Loucy (cell line): Measurements from ENCODE around the gene SCAMP2.

Source experiments
- H2AFZ ChIP-seq: fragments of 200-600 bp; sonication (generic); 2 replicates; pipeline ENCODE4 v1.6.0; 2016; ENCODE audit warnings: antibody characterized with exemption, mild to moderate bottlenecking, low read length, moderate library complexity
- H3F3A ChIP-seq: fragments of 200-600 bp; 2 replicates; pipeline ENCODE4 v1.6.0; 2016; ENCODE audit warnings: antibody characterized with exemption, low read depth, mild to moderate bottlenecking
- H3K27me3 ChIP-seq: fragments of 200-600 bp; sonication (generic); 2 replicates; pipeline ENCODE4 v1.6.1; 2014; ENCODE audit warnings: low read length, mild to moderate bottlenecking; ENCODE audit not compliant: insufficient read depth, poor library complexity, severe bottlenecking
- H3K36me3 ChIP-seq: fragments of 200-600 bp; sonication (generic); 2 replicates; pipeline ENCODE4 v1.6.1; 2016; ENCODE audit warnings: low read length; ENCODE audit not compliant: insufficient read depth
- H3K4me1 ChIP-seq: fragments of 200-600 bp; sonication (generic); 2 replicates; pipeline ENCODE4 v1.5.1; 2014; ENCODE audit warnings: low read length, mild to moderate bottlenecking; ENCODE audit not compliant: insufficient read depth, poor library complexity, severe bottlenecking
- H3K4me2 ChIP-seq: fragments of 200-600 bp; sonication (generic); 2 replicates; pipeline ENCODE4 v1.6.0; 2014; ENCODE audit warnings: antibody characterized with exemption, low read length, low read depth, mild to moderate bottlenecking; ENCODE audit not compliant: poor library complexity, severe bottlenecking
- H3K4me3 ChIP-seq: fragments of 200-600 bp; sonication (generic); 2 replicates; pipeline ENCODE4 v1.5.1; 2014; ENCODE audit warnings: low read length, mild to moderate bottlenecking, mixed read lengths; ENCODE audit not compliant: poor library complexity, severe bottlenecking
- H3K79me2 ChIP-seq: fragments of 200-600 bp; sonication (generic); 2 replicates; pipeline ENCODE4 v1.6.1; 2014; ENCODE audit warnings: low read length; ENCODE audit not compliant: insufficient read depth
- H3K9ac ChIP-seq: fragments of 200-600 bp; sonication (generic); 2 replicates; pipeline ENCODE4 v1.6.0; 2014; ENCODE audit warnings: mild to moderate bottlenecking, low read depth, low read length, moderate library complexity; ENCODE audit not compliant: poor library complexity, severe bottlenecking
- H3K9me2 ChIP-seq: fragments of 200-600 bp; sonication (generic); replicated peaks from 2 replicates; pipeline ENCODE4 v1.6.1; 2016; ENCODE audit warnings: low read depth, low read length, mixed read lengths
- H3K9me3 ChIP-seq: fragments of 200-600 bp; sonication (generic); 2 replicates; pipeline ENCODE4 v1.6.1; 2014; ENCODE audit warnings: mild to moderate bottlenecking, antibody characterized with exemption, low read length, low read depth; ENCODE audit not compliant: insufficient read depth
- H4K20me1 ChIP-seq: fragments of 200-600 bp; sonication (generic); 2 replicates; pipeline ENCODE4 v1.6.0; 2014; ENCODE audit warnings: antibody characterized with exemption, low read length, mild to moderate bottlenecking; ENCODE audit not compliant: insufficient read depth, poor library complexity, severe bottlenecking
- EZH2phosphoT487 ChIP-seq: fragments of 200-600 bp; IDR thresholded peaks from 2 replicates; pipeline ENCODE4 v1.6.1; 2018; ENCODE audit warnings: antibody characterized with exemption, mild to moderate bottlenecking, moderate library complexity, borderline replicate concordance
- TF ChIP-seq, protein P1 (sequence below): fragments of 200-600 bp; sonication (generic); conservative IDR thresholded peaks from 2 replicates; pipeline ENCODE4 v1.5.1; 2014; ENCODE audit warnings: mild to moderate bottlenecking, antibody characterized with exemption, low read length

The SCAMP2 gene

DNA sequence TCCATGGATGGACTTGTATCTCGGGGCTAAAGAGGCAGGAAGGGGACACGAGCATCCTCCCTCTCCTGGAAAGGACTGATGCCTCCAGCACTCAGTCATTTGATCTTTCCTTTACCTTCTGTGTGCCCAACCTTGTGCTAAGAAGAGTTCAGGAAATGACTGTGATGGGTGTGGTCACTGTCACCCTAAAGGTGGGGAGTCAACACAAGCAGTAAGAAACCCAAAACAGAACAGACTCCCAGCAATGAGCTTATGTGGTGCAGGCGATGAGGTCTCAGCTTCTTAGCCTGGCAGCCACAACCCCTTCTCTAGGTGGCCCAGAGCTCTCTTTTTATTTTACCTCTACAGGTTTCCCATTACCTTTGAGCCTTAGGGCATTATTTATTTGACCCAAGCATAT, 20.5 kb upstream of the SCAMP2 start:
- no peaks in the 10 kb centered on the region for H4K20me1 ChIP-seq
- H3F3A ChIP-seq = no peaks in the 10 kb centered on the region
- H3K4me3 ChIP-seq = no peak overlapping the region
- peaks cover 25% of the 10 kb centered on the region for H3K4me1 ChIP-seq
- H3K27me3 ChIP-seq = no peaks in the 10 kb centered on the region
- no peaks in the 10 kb centered on the region for H3K9me3 ChIP-seq
- no peaks in the 10 kb centered on the region for H3K9me2 ChIP-seq
- no peak overlapping the region for H2AFZ ChIP-seq
- H3K4me2 ChIP-seq = no peak overlapping the region
- H3K79me2 ChIP-seq = peaks cover 18% of the 10 kb centered on the region
- H3K9ac ChIP-seq = no peak overlapping the region
- TF ChIP-seq EZH2phosphoT487 = no peak
- TF ChIP-seq, protein P1, sequence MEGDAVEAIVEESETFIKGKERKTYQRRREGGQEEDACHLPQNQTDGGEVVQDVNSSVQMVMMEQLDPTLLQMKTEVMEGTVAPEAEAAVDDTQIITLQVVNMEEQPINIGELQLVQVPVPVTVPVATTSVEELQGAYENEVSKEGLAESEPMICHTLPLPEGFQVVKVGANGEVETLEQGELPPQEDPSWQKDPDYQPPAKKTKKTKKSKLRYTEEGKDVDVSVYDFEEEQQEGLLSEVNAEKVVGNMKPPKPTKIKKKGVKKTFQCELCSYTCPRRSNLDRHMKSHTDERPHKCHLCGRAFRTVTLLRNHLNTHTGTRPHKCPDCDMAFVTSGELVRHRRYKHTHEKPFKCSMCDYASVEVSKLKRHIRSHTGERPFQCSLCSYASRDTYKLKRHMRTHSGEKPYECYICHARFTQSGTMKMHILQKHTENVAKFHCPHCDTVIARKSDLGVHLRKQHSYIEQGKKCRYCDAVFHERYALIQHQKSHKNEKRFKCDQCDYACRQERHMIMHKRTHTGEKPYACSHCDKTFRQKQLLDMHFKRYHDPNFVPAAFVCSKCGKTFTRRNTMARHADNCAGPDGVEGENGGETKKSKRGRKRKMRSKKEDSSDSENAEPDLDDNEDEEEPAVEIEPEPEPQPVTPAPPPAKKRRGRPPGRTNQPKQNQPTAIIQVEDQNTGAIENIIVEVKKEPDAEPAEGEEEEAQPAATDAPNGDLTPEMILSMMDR = no peak
- H3K36me3 ChIP-seq = no peaks in the 10 kb centered on the region

DNA sequence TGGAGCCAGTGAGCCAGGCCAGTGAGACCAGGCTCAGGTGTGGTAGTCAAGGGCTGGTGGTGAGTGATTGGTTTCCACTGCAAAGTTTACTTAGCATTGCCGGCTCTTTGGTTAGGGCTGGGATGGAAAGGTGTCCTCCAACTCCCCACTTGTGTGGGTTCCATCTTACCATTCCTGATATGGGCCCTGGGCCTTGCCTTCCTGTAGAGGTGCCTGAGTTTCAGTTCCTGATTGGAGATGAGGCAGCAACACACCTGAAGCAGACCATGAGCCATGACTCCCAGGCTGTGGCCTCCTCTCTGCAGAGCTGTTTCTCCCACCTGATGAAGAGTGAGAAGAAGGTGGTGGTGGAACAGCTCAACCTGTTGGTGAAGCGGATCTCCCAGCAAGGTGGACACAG, 19.8 kb upstream of the SCAMP2 start:
- Histone ChIP-seq H2AFZ (no peak overlapping the region), H3K4me3 (no peak overlapping the region), H3K4me2 (no peak overlapping the region), H3K9me2 (no peaks in the 10 kb centered on the region), H3F3A (no peaks in the 10 kb centered on the region), H3K9me3 (no peaks in the 10 kb centered on the region), H3K27me3 (no peaks in the 10 kb centered on the region), H3K36me3 (no peaks in the 10 kb centered on the region), H3K9ac (no peak overlapping the region), H4K20me1 (no peaks in the 10 kb centered on the region), H3K4me1 (peaks cover 25% of the 10 kb centered on the region), H3K79me2 (peaks cover 18% of the 10 kb centered on the region)
- TF ChIP-seq, protein P1 = no peak
- TF ChIP-seq EZH2phosphoT487 = no peak

DNA sequence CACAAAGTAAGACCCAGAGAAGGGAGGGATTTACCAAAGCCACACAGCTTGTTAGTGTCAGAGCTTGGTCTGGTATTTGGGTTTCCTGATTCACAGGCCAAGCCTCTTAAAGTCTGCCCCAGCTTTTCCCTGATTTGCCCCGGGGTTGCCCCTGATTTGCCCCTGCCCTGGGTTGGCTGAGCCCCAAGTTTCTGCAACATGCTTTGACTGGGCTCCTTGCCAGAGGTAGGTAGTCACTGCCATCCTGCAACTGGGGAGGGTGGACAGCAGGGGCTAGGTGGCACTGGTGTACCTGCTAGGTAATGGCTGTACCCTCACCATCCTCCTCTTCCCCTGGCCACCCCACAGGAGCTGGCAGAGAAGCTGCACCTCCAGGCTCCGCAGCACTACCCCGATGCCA, 19.1 kb upstream of the SCAMP2 start:
- no peak overlapping the region for H3K9ac ChIP-seq
- H3K4me2 ChIP-seq = no peak overlapping the region
- no peak overlapping the region for H3K4me3 ChIP-seq

More for the DNA sequence above, 19.1 kb upstream of the SCAMP2 start:
- H3K9me2 ChIP-seq = no peaks in the 10 kb centered on the region
- peaks cover 21% of the 10 kb centered on the region for H3K4me1 ChIP-seq
- TF ChIP-seq, protein P1 = no peak
- TF ChIP-seq EZH2phosphoT487 = no peak
- H3F3A ChIP-seq = no peaks in the 10 kb centered on the region
- no peaks in the 10 kb centered on the region for H3K36me3 ChIP-seq
- no peaks in the 10 kb centered on the region for H3K9me3 ChIP-seq
- no peaks in the 10 kb centered on the region for H3K27me3 ChIP-seq
- no peak overlapping the region for H2AFZ ChIP-seq
- peaks cover 18% of the 10 kb centered on the region for H3K79me2 ChIP-seq
- H4K20me1 ChIP-seq = no peaks in the 10 kb centered on the region
